ENCODE measurements around the gene SDE2.
"Not testable (repeated sequence)": the region's sequence is repeated elsewhere in the genome, so short reads cannot be mapped to it uniquely, and the experiment has no call there.

The SDE2 gene

DNA sequence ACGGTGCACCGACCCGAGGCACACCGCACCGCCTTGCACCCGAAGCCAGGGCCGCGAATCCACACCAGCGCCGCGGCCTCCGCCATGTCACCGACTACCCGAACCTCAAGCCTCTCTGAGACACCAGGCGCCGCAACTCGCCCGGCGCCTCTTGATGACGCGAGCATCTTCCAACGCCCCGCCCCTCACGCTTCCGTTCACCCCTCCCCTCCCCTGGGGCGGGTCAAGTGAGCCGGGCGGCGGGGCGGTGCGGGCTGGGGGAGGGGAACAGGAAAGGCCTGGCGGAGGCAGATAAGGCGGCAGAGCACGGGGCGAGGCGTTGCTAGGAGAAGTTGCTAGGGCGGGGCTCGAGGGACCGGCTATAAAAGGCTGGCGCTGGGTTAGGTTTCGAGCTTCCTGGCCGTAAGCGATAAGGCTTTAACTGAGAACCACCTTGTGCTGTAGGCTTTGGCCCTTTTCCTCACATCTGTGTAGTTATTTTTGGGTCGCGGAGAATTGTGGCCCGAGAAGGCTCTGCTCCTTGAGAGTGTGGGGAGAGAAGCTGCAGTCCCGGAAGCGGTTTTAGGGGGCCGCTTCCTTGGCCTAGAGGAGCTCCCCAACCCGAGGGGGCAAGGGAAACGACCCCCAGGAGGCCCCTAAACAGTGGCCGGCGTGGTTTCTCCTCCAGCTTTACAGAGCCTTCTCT is at the start of gene SDE2:
Gene SDE2 (minus strand): TSS at position 117 of the 685 bp plus-strand sequence. CDS start 31 bp downstream, at position 86.
- DNase-seq = peak; percentile 96 to 97

DNA sequence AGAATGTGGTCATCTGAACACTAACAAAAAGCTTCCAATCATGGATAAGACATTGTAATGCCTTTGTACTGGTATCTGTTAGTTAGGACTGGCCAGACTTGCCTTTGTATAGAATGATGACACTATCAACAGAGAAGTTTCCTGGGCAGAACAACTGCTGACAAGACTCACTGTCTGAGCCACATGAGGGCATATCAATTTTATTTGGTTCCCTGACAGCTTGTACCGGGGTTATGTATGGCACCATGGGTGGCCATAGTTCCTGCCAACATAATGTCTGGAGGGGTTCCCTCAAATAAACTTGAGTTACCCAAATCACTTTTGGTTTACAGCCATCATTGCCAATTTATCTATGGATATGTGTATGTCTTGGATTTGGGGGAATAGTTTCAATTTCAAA is 49.7 kb upstream of the SDE2 start:
- DNase-seq = no peak

DNA sequence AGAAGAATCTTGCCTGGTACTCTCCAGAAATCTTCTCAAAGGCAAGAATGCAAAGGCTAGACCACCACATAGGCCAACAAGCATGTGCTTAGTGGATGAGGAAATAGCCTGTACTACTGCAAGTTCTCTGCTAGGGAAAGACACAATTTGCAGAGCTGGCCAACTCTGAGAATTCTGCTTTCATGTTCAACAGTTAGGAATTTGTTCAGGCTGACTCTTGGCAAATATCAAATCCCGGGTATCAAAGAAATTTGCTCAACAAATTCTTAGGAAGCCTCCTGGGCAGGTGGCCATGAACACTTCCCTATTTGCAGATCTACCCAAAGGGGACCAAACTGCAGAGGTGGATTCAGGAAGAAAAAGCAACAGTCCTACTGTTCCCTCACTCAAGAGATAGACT is 48.4 kb upstream of the SDE2 start:
- no peak for DNase-seq

DNA sequence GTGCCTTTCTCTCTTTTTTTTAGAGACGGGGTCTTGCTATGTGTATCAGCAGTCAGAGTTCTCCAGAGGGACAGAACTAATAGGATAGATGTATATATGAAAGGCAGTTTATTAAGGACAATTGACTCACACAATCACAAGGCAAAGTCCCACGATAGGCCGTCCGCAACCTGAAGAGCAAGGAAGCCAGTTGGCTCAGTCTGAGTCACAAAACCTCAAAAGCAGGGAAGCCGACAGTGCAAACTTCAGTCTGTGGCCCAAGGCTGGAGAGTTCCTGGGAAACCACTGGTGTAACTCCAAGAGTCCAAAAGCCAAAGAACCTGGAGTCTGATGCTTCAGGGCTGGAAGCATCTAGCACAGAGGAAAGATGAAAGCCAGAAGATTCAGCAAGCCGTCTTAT is 47.1 kb upstream of the SDE2 start:
- no peak for DNase-seq

DNA sequence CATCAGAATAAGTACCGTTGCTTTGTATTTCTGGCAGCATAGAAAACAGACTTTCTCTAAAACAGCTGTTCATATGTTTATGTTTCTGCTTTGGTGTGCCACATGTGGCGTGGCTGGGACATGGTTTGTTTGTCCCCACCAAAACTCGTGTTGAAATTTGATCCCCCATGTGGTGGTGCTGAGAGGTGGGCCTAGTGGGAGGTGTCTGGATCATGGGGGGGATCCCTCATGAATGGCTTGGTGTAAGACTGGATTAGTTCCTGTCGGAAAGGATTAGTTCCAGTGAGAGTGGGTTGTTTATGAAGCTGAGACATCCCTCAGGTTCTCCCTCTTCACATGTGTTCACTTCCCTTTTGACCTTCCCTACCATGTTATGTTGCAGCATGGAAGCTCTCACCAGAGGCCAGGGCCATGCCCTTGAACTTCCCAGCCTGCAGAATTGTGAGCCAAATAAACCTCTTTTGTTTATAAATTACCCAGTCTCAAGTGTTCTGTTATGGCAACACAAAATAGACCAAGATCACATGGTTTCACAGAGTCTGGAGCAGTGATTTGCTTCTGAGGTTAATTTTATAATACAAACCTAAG is 45.5 kb upstream of the SDE2 start:
- DNase-seq = no peak

DNA sequence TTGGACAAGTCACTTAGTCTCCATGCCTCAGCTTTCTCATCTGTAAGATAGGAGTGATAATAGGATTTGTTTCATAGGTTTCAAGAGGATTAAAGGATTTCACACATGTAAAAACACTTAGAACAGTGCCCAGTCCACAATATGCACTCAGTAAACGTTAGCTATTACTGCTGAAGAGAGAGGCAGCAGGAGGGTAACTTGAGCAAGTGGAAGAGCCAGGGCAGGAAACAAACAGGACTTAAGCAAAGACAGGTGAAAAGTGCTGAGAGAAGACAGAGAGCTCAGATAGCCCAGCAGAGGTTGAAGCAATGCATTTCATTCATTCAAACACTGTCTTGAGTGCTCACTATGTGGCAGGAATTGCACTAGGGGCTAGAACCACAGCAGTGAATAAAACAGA is 42.3 kb upstream of the SDE2 start:
- no peak for DNase-seq

DNA sequence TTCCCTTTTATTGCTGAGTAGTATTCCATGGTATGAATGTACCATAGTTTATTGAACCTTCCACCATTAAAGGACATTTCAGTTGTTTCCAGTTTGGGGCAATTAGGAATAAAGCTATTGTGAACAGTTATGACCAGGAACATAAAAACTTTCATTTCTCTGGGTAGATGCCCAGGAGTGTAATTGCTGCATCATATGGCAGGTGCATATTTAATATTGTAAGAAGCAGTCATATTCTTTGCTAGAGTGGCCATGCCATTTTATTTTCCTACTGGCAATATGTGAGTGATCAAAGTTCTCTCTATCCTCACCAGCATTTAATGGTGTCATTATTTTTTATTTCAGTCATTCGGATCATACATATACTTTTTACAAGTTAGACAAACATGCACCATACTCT is 39.5 kb upstream of the SDE2 start:
- no peak for DNase-seq

DNA sequence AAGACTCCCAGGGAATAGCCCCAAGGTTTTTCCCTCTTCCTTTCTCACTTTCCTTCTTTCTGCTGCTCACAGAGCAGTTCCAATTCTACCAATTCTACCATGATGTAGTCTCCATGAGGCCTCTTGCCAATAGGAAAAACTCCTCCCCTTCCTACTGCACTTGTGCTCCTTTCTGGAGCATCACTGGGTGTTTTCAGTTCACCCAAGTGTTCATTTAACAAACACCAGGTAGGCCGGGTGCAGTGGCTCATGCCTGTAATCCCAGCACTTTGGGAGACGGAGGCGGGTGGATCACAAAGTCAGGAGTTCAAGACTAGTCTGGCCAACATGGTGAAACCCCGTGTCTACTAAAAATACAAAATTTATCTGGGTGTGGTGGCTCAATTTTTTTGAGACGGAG is 36.8 kb upstream of the SDE2 start:
- no peak for DNase-seq

DNA sequence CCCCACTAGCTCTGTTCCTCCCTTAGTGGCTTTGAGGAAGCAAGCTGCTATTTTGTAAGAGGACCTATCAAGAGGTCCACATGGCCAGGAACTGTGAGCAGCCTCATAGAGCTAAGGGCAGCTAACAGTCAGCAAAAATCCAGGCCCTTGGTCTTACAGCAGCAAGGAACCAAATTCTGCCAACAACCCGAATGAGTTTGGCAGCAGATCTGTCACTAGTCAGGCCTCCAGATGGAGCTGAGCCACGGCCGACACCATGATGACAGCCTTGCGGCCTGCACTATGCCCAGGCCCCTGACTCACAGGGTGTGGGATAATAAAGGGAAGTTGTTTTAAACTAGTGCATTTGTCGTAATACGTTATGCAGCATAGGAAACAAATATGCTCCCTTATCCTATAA is 35.3 kb upstream of the SDE2 start:
- no peak for DNase-seq

DNA sequence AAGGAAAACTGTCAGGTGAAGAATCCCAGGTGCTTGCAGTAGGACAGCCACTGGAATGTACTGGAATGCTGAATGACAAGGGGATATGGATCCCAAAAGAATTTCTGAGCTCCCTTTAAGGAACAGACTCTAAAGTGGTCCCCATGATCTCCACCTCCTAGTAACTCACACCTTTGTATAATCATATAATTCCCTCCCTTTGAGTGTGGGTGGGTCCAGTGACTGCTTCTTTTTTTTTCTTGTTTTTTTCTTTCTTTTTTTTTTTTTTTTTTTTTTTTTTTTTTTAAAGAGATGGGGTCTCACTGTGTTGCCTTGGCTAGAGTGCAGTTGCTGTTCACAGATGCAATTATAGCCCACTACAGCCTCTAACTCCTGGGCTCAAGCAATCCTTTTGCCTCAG is 34.8 kb upstream of the SDE2 start:
- no peak for DNase-seq

DNA sequence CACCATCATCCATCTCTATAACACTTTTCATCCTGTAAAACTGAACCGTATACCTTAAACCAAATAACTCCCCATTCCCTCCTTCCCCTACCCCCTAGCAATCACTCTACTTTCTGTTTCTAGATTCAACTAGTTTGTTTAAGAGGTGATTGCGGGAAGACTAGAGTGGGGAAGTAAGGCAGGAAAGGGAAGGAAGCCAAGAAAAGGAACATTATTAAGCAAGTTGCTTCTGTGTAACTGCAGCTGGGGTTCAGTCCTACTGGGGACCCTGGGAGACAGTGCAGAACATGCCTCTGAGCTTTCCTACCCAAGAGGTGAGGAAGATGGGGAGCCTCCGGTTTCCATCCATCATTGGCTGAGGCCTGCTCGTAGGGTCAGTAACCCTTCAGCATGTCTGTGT is 34.4 kb upstream of the SDE2 start:
- DNase-seq = no peak

DNA sequence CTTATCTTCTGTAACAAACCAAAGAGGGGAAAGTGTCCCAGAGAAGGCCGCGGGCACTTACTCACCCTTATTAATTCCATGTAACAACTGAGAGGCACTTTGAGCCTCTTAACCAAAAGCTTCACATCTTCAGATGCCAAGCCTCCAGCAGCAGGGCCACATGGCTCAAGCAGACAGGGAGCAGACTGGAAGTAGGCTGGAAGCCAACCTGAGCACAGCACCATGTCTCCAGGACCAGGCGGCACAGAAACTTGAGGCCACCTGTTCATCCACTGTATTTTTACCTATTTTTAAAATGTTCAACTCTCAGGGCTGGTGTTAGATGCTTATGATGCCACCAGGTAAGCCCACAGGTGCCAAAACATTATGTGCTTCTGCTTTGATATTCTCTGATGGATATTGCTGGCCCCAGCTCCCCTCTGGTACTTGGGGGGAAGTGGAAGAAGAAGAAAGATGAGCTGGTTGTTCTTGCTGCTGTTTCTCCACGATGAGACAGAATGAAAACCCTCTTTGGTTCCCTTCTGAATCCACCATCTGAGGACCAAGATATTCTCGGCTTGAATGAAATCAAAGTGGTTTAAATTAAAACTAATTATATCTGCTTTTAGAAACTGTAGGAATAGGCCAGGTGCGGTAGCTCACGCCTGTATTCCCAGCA is 30.6 kb upstream of the SDE2 start:
- DNase-seq = no peak

DNA sequence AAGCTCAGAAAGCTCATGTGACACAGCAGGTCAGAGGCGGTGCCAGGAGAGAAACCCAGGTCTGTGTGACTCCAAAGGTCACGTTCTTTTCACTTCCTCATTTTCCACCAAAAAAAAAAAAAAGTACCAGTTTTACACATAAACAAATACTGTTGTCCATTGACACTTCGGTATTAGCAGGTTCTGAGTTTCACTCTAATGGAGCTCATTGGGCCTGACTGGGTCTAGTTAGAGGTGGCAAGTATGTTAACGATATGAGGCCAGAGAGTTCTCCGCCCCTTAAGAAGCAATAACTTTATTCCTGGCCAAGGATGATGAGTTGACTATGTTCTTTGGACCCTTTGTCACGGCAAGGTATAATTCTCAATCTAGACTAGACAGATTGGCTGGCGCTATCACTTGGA is 30.0 kb upstream of the SDE2 start:
- DNase-seq = no peak

DNA sequence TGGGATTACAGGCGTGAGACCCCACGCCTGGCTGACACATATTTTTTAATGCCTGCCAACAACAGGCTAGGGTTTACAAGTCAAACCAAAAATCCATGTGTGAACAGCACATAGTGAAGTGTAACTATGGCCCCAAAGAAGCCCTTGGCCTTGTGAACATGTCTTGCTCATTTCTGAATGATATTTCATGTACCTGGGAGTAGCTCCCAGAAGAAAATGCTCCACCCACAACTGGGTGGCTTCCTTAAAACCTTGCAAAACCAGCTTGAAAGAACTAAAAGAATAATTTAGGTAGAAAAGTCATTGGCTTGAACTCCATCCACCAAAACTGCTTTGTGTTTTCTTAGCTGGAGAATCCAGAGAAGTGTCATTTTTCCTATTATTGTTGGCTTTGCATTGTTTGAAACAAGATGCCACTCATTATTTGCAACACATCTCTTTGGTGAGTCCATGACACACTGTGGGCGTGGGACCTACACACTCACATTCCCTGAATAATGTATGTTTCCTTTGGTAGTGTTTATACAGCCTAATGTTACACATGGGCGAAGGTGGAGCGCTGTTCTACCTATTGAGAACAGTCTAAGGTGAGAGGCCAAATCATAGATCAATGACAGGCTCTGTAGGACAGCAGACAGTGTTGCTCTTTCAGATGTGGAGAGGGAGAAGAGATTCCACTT is 28.5 kb upstream of the SDE2 start:
- no peak for DNase-seq

DNA sequence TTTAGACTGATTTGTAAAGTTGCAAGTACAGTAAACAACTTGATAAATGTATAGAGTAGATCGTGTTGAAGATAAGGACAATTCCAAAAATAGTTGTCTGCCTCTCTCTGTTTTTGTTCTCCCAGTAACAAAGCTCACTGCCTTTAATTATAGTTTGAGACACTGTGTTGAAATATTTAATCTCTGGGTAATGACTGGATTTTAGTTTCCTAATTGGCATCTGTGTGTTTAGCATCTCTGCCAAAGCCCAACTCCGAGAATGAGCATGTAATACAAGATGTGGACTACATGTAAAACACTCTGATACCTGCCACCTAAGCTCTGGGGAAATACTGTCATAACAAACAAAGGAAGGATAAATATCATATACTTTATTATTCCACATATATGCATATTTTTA is 27.7 kb upstream of the SDE2 start:
- DNase-seq = no peak

DNA sequence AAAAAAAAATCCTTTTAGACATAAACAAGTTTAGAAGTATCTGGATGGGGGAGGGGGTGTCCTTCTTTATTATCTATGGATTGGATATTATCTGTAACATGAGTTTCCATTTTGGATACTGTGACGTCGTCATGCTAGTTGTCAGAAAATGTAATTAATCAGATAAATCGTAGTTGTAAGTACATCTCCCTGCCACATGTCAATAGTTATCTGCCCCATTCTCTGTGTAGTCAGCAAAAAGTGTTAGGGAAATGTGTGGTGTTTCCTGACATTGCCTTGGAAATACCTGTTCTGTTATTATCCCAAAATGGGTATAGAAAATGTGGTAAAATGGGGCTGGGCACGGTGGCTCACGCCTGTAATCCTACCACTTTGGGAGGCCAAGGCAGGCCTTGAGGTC is 24.6 kb upstream of the SDE2 start:
- DNase-seq = no peak

DNA sequence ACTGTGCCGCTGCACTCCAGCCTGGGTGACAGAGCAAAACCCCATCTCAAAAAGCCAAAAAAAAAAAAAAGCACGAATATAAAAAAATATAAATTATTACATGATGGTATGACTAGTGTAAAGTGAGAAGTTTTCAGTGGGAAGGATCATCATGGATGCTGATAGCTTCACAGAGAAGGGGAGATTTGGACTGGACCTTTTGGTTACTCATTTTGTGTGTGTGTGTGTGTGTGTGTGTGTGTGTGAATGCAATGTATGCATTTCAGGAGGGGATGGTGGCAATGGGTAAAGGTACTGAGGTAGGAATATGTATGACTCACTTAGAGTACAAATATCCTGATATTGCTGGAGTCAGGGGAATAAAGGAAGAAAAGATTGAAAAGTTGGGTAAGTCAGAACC is 22.7 kb upstream of the SDE2 start:
- DNase-seq = no peak

DNA sequence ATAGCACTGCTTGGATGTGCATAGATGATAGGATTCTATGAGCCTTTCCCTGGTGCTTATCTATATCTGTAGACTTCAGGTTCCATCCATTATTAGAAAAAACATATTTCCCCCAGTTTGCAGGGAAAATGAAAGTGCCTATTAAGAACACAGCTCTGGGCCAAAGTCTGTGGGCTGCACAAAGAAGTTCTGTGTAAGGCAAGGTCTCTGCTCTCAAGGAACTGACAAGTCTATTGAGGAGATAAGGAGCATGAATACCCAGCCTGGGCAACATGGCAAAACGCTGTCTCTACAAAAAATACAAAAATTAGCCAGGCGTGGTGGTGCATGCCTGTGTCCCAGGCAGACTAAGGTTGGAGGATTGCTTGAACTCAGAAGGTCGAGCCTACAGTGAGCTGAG is 22.3 kb upstream of the SDE2 start:
- DNase-seq = no peak

DNA sequence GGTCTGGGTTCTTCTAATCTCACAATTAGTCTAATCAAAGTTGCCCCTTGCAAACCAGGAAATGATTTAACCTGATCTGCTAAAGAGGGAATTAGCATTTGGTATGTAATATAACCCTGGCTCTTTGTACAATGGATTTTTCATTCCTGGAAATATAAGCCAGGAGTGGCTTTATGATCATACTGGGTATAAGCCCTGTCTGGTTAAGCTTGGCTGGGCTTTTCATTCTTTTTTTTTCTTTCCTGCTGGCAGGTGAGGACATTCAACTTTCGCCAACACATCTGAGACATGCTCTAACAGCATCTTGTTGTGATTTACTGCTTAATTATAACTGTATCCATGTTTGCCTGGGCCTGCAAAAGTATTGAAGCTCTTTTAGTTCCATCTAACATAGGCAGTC is 20.4 kb upstream of the SDE2 start:
- no peak for DNase-seq

DNA sequence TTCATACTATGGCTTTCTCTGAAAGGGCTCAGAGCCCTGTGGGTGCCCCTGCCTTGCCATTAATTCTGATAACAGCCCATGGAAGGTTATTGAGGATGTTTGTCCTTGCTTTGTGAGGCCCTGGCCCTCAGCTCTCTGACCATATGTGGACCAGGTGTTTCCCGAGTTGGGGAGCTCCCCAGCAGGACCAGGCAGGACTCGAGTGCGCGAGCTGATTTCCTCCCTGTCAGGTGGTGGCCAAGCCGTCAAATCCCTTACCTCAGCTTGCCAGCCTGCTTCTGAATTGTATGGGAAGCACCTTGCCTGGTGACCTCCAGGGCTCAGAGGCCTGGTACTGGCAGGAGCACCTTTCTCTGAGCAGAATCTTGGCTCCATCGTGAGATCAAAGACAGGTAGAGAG is 17.9 kb upstream of the SDE2 start:
- DNase-seq = no peak

DNA sequence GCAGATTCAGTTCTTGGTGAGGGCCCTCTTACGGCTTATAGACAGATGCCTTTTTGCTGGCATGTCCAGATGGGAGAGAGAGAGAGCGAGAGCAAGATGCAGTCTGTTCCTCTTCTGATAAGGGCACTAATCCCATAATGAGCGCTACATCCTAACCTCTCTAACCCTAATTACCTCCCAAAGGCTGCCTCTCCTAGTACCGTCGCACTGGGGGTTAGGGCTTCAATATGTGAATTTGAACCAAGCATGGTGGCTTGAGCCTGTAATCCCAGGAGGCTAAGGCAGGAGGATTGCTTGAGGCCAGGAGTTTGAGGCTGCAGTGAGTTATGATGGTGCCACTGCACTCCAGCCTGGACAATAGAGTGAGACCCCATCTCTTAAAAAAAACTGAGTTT is 10.5 kb upstream of the SDE2 start:
- no peak for DNase-seq

DNA sequence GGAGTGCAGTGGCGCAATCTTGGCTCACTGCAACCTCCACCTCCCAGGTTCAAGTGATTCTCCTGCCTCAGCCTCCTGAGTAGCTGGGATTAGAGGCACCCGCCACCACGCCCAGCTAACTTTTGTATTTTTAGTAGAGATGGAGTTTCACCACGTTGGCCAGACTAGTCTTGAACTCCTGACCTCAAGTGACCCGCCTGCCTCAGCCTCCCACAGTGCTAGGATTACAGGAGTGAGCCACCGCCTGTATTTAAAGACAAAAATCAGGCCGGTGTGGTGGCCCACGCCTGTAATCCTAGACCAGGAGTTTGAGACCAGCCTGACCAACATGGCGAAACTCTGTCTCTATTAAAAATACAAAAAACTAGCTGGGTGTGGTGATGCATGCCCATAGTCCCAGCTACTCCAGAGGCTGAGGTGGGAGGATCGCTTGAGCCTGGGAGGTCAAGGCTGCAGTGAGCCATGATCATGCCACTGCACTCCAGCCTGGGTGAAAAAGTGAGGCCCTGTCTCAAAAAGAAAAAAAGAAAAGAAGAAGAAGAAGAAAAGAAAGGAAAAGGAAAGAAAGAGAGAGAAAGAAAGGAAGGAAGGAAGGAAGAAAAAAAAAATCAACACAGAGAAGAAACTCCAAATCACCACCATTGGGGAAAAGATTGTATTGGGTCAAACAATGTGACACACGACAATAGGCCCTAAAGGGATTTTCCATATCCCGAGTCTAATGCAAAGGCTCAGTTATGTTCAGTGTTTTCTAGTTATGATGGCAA is 8.2 kb upstream of the SDE2 start:
- not testable (repeated sequence) for DNase-seq

DNA sequence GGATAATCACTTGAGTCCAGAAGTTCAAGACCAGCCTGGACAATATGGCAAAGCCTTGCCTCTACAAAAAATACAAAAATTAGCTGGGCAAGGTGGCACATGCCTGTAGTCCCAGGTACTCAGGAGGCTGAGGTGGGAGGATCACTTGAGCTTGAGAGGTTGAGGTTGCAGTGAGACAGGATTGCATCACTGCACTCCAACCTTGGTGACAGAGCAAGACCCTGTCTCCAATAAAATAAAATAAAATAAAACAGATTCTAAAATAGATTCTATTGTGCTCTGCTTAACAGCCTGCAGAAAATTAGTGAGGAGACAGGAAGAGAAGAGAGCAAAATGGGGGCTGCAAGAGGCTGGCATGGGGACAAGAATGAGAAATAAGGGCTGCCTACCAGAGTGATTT is 7.5 kb upstream of the SDE2 start:
- no peak for DNase-seq

All from SHP77 (cell line).